GM23338 (cell line): ENCODE results near the gene URI1.

Source experiments
- CREB1 ChIP-seq: fragments of 250-450 bp; sonication (Bioruptor Pico); IDR thresholded peaks from 2 replicates; pipeline ENCODE4 v1.5.0; 2020; ENCODE audit warnings: low read depth, mild to moderate bottlenecking, moderate library complexity
- EZH2 ChIP-seq: fragments of 200-600 bp; sonication (generic); IDR thresholded peaks from one replicate; pipeline ENCODE4 v1.8.0; 2017; ENCODE audit warnings: antibody characterized with exemption, mild to moderate bottlenecking, low read depth; ENCODE audit not compliant: unreplicated experiment
- EZH2phosphoT487 ChIP-seq: fragments of 200-600 bp; sonication (generic); IDR thresholded peaks from one replicate; pipeline ENCODE4 v1.8.1; 2018; ENCODE audit warnings: antibody characterized with exemption; ENCODE audit not compliant: unreplicated experiment
- JUNB ChIP-seq: IDR thresholded peaks from one replicate; pipeline ENCODE4 v1.6.1; 2016; ENCODE audit warnings: antibody characterized with exemption; ENCODE audit not compliant: unreplicated experiment
- NANOG ChIP-seq: IDR thresholded peaks from 2 replicates; pipeline ENCODE4 v1.6.1; 2016; ENCODE audit warnings: antibody characterized with exemption, borderline replicate concordance
- POLR2AphosphoS5 ChIP-seq: IDR thresholded peaks from 2 replicates; pipeline ENCODE4 v1.6.1; 2016; ENCODE audit warnings: antibody characterized with exemption, low read depth
- STAT1 ChIP-seq: IDR thresholded peaks from one replicate; pipeline ENCODE4 v1.6.1; 2016; ENCODE audit warnings: antibody characterized with exemption; ENCODE audit not compliant: unreplicated experiment
- ZNF331 ChIP-seq: fragments of 250-450 bp; sonication (Bioruptor Pico); IDR thresholded peaks from 2 replicates; pipeline ENCODE4 v1.5.0; 2020; ENCODE audit warnings: low read depth, mild to moderate bottlenecking, moderate library complexity
- TF ChIP-seq, protein P1 (sequence below), 2 experiments: fragments of 200-600 bp in 1 of 2; sonication (generic) in 1 of 2; conservative IDR thresholded peaks; 2 replicates each; pipeline versions ENCODE4 v1.5.1 to v1.6.1; 2016 to 2017; ENCODE audit warnings: antibody characterized with exemption in 2 of 2, low read depth in 2 of 2, mild to moderate bottlenecking in 2 of 2, moderate library complexity in 1 of 2
- TF ChIP-seq, protein P2 (sequence below): IDR thresholded peaks from one replicate; pipeline ENCODE4 v1.6.1; 2018; ENCODE audit warnings: antibody characterized with exemption; ENCODE audit not compliant: unreplicated experiment

DNA sequence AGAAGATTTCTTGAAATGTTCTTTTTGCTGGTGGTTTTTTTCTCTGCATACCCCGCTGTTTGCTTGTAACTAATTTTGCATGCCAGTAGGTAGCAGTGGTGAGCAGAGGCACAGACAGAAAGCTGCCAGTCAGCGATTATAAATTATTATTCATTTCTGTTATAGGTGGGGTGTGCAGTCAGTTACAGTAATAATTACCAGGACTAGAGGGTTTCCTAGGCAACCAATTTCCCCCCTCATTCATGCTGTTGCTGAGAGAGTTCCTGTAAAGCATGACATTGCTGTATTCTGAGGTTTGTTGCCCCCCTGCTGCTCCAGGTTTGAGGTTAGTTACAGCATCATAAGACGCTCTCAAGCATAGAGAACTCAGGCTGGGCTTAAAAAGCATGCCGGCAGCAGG is 104.5 kb downstream of the URI1 start:
- TF ChIP-seq, protein P1, sequence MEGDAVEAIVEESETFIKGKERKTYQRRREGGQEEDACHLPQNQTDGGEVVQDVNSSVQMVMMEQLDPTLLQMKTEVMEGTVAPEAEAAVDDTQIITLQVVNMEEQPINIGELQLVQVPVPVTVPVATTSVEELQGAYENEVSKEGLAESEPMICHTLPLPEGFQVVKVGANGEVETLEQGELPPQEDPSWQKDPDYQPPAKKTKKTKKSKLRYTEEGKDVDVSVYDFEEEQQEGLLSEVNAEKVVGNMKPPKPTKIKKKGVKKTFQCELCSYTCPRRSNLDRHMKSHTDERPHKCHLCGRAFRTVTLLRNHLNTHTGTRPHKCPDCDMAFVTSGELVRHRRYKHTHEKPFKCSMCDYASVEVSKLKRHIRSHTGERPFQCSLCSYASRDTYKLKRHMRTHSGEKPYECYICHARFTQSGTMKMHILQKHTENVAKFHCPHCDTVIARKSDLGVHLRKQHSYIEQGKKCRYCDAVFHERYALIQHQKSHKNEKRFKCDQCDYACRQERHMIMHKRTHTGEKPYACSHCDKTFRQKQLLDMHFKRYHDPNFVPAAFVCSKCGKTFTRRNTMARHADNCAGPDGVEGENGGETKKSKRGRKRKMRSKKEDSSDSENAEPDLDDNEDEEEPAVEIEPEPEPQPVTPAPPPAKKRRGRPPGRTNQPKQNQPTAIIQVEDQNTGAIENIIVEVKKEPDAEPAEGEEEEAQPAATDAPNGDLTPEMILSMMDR (conservative IDR thresholded peaks at IDR 0.05; ENCODE audit: low read depth in 2 of 2), result peak; percentile 62 to 78
- TF ChIP-seq CREB1 (CRISPR knock-in tag), result no peak
- TF ChIP-seq EZH2, result no peak
- TF ChIP-seq EZH2phosphoT487, result no peak
- no peak for TF ChIP-seq JUNB
- TF ChIP-seq ZNF331 (CRISPR knock-in tag), result no peak
- no peak for TF ChIP-seq NANOG
- TF ChIP-seq STAT1, result no peak
- TF ChIP-seq, protein P2, sequence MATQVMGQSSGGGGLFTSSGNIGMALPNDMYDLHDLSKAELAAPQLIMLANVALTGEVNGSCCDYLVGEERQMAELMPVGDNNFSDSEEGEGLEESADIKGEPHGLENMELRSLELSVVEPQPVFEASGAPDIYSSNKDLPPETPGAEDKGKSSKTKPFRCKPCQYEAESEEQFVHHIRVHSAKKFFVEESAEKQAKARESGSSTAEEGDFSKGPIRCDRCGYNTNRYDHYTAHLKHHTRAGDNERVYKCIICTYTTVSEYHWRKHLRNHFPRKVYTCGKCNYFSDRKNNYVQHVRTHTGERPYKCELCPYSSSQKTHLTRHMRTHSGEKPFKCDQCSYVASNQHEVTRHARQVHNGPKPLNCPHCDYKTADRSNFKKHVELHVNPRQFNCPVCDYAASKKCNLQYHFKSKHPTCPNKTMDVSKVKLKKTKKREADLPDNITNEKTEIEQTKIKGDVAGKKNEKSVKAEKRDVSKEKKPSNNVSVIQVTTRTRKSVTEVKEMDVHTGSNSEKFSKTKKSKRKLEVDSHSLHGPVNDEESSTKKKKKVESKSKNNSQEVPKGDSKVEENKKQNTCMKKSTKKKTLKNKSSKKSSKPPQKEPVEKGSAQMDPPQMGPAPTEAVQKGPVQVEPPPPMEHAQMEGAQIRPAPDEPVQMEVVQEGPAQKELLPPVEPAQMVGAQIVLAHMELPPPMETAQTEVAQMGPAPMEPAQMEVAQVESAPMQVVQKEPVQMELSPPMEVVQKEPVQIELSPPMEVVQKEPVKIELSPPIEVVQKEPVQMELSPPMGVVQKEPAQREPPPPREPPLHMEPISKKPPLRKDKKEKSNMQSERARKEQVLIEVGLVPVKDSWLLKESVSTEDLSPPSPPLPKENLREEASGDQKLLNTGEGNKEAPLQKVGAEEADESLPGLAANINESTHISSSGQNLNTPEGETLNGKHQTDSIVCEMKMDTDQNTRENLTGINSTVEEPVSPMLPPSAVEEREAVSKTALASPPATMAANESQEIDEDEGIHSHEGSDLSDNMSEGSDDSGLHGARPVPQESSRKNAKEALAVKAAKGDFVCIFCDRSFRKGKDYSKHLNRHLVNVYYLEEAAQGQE, result no peak
- no peak for TF ChIP-seq POLR2AphosphoS5
